PC-3 (cell line): ENCODE measurements around the gene MKI67. TPM values are rescaled to one million over a fixed set of nuclear protein-coding genes. Genes with fewer than 3 reads are reported as not detected.

Experiments used
- ATAC-seq: fragments of 200-7000 bp; cut with Tn5 transposase; 2 replicates; pipeline ENCODE4 v1.9.1; 2020; ENCODE audit warnings: mild to moderate bottlenecking, moderate library complexity
- BruUV-seq: library from RNA; stranded (reverse); fragments of 400-500 nt; replicated peaks from 2 replicates; lab custom pipeline; 2021; lab: Mats Ljungman, UMichigan
- CTCF ChIA-PET: fragments of 300-600 bp; sonication (Branson Sonifier 250); formaldehyde crosslinking; loops from one replicate; lab custom pipeline; 2022; ENCODE audit warnings: antibody characterized with exemption; lab: Charles Lee
- POLR2A ChIA-PET: fragments of 300-600 bp; sonication (Branson Sonifier 250); formaldehyde crosslinking; loops from one replicate; lab custom pipeline; 2022; ENCODE audit warnings: antibody characterized with exemption; ENCODE audit not compliant: unreplicated experiment; lab: Charles Lee
- DNase-seq: peaks from one replicate; pipeline ENCODE4 v3.0.0-alpha.2; 2015
- H2AFZ ChIP-seq: fragments of 300-600 bp; sonication (generic); 2 replicates; pipeline ENCODE4 v1.6.0; 2016; ENCODE audit warnings: antibody characterized with exemption, low read length
- H3F3A ChIP-seq: fragments of 300-600 bp; sonication (generic); one replicate; pipeline ENCODE4 v1.6.0; 2017; ENCODE audit warnings: antibody characterized with exemption, low read length, control low read depth, mild to moderate bottlenecking; ENCODE audit not compliant: unreplicated experiment
- H3K27ac ChIP-seq: fragments of 300-600 bp; sonication (generic); 2 replicates; pipeline ENCODE4 v1.5.1; 2016; ENCODE audit warnings: mild to moderate bottlenecking, low read length
- H3K27me3 ChIP-seq: fragments of 300-600 bp; sonication (generic); 2 replicates; pipeline ENCODE4 v1.6.1; 2016; ENCODE audit warnings: low read length, mixed read lengths
- H3K36me3 ChIP-seq: fragments of 300-600 bp; sonication (generic); 2 replicates; pipeline ENCODE4 v1.6.1; 2016; ENCODE audit warnings: low read depth, mixed run types, low read length, mixed read lengths
- H3K4me1 ChIP-seq: fragments of 300-600 bp; sonication (generic); 2 replicates; pipeline ENCODE4 v1.5.1; 2016; ENCODE audit warnings: low read length; ENCODE audit not compliant: insufficient read depth
- H3K4me2 ChIP-seq: fragments of 300-600 bp; sonication (generic); 2 replicates; pipeline ENCODE4 v1.6.0; 2016; ENCODE audit warnings: low read length
- H3K4me3 ChIP-seq: fragments of 300-600 bp; sonication (generic); 2 replicates; pipeline ENCODE4 v1.5.1; 2016; ENCODE audit warnings: mild to moderate bottlenecking, low read length, mixed read lengths
- H3K79me2 ChIP-seq: fragments of 300-600 bp; sonication (generic); 2 replicates; pipeline ENCODE4 v1.6.1; 2017; ENCODE audit warnings: low read length, mixed read lengths
- H3K9ac ChIP-seq: fragments of 300-600 bp; sonication (generic); 2 replicates; pipeline ENCODE4 v1.6.0; 2016; ENCODE audit warnings: mild to moderate bottlenecking, low read length
- H3K9me2 ChIP-seq: fragments of 300-600 bp; sonication (generic); replicated peaks from 2 replicates; pipeline ENCODE4 v1.6.1; 2016; ENCODE audit warnings: mixed run types, low read length, mixed read lengths
- H3K9me3 ChIP-seq: fragments of 300-600 bp; sonication (generic); 2 replicates; pipeline ENCODE4 v1.6.1; 2016; ENCODE audit warnings: low read length, mixed read lengths
- H4K20me1 ChIP-seq: fragments of 300-600 bp; sonication (generic); 2 replicates; pipeline ENCODE4 v1.6.1; 2016; ENCODE audit warnings: low read length, mixed read lengths
- EZH2 ChIP-seq: fragments of 300-600 bp; sonication (generic); IDR thresholded peaks from one replicate; pipeline ENCODE4 v1.6.1; 2017; ENCODE audit warnings: antibody characterized with exemption, mild to moderate bottlenecking, low read length; ENCODE audit not compliant: unreplicated experiment
- EZH2phosphoT487 ChIP-seq: fragments of 300-600 bp; sonication (generic); IDR thresholded peaks from 2 replicates; pipeline ENCODE4 v1.6.1; 2018; ENCODE audit warnings: mild to moderate bottlenecking, antibody characterized with exemption, low read length, borderline replicate concordance
- intact Hi-C: fragments of 100-400 bp; cut with micrococcal nuclease; formaldehyde crosslinking; loops from 2 replicates; pipeline ENCODE4 v1.9.0; 2023
- total RNA-seq: library from RNA; depleted of rRNA; stranded (reverse); fragments of >200 nt; gene quantifications from 2 replicates; pipeline ENCODE4 v1.2.3, GENCODE V29; 2014
- TF ChIP-seq, protein P1 (sequence below): fragments of 300-600 bp; sonication (generic); conservative IDR thresholded peaks from 2 replicates; pipeline ENCODE4 v1.5.1; 2017; ENCODE audit warnings: antibody characterized with exemption, low read depth, mild to moderate bottlenecking, low read length

The MKI67 gene
- total RNA-seq, 1 experiment from 2014 or later, result 66.0 TPM

DNA sequence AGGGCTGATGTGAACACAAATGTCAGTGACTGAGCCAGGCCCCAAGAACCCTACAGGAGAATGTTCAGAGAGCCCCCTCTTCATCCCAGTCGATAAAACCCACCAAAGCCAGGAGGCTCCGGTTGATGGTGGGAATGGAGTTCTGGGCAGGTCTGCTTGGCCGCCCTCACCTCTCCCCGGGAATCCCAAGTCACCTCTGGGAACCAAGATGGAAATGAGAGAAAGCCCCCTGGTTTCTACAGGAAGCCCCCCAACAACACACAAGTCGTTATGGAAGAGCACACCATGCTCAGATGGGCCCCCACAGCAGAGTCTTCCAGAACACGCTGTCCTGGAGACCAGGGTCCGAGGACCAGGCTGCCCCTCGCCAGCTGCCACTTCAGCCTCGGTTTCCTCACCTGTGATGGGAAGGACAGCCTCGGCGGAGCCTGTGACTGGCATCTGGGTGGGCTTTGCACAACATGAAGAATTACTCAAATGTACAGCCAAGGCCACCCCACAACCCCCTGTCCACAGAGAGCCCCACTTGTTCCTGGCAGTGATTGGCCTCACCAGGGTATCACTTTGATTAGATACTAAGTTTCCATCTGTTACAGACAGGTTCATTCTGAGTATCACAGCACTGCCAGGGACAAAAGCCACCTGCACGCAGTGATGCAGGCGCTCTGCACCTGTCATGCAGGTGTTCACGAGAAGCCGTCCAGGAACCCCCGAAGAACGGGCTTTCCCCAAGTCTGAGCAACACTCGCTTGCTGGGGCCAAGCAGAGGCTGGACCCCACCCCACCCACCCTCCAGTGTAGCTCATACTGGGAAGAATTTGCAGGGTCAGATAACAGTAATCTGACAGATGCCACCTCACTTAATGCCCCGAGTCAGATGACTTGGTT is 57.6 kb downstream of the MKI67 start:
- no TSS peak for BruUV-seq
- CTCF ChIA-PET, result interaction anchor here (0.5 to 1.4 kb wide), 6 partner anchors 21 to 162 kb away, joined by 3 to 15 read pairs (median 5); partner anchors contain the start of gene PTPRE
- Histone ChIP-seq H3K4me1 (no peaks in the 10 kb centered on the region), H2AFZ (no peak overlapping the region), H3K36me3 (no peaks in the 10 kb centered on the region), H3K9me3 (no peaks in the 10 kb centered on the region), H3K27ac (no peak overlapping the region), H3K27me3 (no peaks in the 10 kb centered on the region), H3K9ac (no peak overlapping the region), H4K20me1 (no peaks in the 10 kb centered on the region), H3K4me3 (no peak overlapping the region), H3K79me2 (no peaks in the 10 kb centered on the region), H3F3A (no peaks in the 10 kb centered on the region), H3K9me2 (no peaks in the 10 kb centered on the region), H3K4me2 (no peak overlapping the region)
- intact Hi-C loops, result loop anchor here (1.0 to 5.0 kb wide), 4 partner anchors 33 to 351 kb away; partner anchors contain the start of gene PTPRE
- ATAC-seq (no peak), DNase-seq (no peak)
- POLR2A ChIA-PET, result no interaction called here
- no peak for TF ChIP-seq EZH2phosphoT487
- no peak for TF ChIP-seq EZH2
- TF ChIP-seq, protein P1, sequence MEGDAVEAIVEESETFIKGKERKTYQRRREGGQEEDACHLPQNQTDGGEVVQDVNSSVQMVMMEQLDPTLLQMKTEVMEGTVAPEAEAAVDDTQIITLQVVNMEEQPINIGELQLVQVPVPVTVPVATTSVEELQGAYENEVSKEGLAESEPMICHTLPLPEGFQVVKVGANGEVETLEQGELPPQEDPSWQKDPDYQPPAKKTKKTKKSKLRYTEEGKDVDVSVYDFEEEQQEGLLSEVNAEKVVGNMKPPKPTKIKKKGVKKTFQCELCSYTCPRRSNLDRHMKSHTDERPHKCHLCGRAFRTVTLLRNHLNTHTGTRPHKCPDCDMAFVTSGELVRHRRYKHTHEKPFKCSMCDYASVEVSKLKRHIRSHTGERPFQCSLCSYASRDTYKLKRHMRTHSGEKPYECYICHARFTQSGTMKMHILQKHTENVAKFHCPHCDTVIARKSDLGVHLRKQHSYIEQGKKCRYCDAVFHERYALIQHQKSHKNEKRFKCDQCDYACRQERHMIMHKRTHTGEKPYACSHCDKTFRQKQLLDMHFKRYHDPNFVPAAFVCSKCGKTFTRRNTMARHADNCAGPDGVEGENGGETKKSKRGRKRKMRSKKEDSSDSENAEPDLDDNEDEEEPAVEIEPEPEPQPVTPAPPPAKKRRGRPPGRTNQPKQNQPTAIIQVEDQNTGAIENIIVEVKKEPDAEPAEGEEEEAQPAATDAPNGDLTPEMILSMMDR, result no peak

DNA sequence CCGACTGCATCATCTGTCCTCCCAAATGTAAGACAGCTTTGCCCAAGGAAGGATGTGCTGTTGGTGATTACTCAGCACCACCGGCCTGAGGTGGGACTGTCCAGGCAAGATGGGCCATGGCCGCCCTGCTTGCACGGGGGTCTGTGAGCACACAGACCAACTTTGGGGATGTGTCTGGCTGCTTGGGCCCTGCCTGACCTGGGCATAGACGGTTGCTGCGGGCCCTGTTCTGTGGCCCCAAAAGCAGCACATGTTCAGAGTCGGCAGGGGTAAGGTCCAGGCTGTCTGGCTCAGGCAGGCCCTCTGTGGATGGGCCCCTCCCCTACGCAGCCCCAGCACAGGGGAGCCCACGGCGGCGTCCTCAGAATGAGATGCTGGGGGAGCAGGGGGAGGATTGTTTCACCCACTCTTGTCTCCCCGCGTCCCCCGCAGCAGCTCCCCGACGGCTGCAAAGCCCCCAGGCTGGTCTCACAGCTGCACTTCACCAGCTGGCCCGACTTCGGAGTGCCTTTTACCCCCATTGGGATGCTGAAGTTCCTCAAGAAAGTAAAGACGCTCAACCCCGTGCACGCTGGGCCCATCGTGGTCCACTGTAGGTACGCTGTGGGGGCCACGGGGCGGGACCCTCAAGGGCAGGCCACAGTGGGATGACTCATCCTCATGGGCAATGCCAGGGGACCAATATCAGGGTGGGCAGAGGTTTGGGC is 58.4 kb downstream of the MKI67 start:
- no peak overlapping the region for H3K4me3 ChIP-seq
- intact Hi-C loops, result loop anchor here (2.0 to 5.0 kb wide), 2 partner anchors 161 to 351 kb away; partner anchors contain the start of gene PTPRE
- H3K9ac ChIP-seq, result no peak overlapping the region
- H3K4me2 ChIP-seq, result no peak overlapping the region
- BruUV-seq, result no TSS peak
- no peaks in the 10 kb centered on the region for H3K9me2 ChIP-seq
- H3K4me1 ChIP-seq, result no peaks in the 10 kb centered on the region
- H3K27ac ChIP-seq, result no peak overlapping the region
- no peaks in the 10 kb centered on the region for H3K36me3 ChIP-seq
- no peaks in the 10 kb centered on the region for H3K9me3 ChIP-seq
- DNase-seq (no peak), ATAC-seq (no peak)
- ChIA-PET POLR2A (no interaction called here), CTCF (no interaction called here)
- H2AFZ ChIP-seq, result no peak overlapping the region
- no peaks in the 10 kb centered on the region for H3K27me3 ChIP-seq
- no peaks in the 10 kb centered on the region for H4K20me1 ChIP-seq
- H3K79me2 ChIP-seq, result no peaks in the 10 kb centered on the region
- TF ChIP-seq, protein P1, result no peak
- TF ChIP-seq EZH2phosphoT487, result no peak
- no peak for TF ChIP-seq EZH2
- H3F3A ChIP-seq, result no peaks in the 10 kb centered on the region
